ENCODE measurements around the gene ARSD.

DNA sequence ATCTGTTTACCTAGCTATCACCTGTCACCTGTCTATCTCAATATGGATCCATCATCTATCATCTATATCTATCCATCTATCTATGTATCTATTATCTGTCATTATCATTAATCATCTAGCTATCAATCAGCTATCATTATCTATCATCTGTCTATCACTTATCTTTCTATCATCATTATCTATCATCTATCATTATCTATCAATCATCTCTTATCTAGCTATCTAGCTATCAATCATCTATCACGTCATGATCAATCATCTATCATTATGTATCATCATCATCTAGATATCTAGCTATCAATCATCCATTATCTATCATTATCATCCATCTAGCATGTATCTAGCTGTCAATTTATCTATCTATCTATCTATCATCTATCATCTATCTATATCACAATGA is 7.9 kb downstream of the ARSD start:
- TF ChIP-seq, protein P1, sequence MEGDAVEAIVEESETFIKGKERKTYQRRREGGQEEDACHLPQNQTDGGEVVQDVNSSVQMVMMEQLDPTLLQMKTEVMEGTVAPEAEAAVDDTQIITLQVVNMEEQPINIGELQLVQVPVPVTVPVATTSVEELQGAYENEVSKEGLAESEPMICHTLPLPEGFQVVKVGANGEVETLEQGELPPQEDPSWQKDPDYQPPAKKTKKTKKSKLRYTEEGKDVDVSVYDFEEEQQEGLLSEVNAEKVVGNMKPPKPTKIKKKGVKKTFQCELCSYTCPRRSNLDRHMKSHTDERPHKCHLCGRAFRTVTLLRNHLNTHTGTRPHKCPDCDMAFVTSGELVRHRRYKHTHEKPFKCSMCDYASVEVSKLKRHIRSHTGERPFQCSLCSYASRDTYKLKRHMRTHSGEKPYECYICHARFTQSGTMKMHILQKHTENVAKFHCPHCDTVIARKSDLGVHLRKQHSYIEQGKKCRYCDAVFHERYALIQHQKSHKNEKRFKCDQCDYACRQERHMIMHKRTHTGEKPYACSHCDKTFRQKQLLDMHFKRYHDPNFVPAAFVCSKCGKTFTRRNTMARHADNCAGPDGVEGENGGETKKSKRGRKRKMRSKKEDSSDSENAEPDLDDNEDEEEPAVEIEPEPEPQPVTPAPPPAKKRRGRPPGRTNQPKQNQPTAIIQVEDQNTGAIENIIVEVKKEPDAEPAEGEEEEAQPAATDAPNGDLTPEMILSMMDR (IDR thresholded peaks at IDR 0.05; ENCODE audit: low read depth, low read length), result no peak
- TF ChIP-seq POLR2A (IDR thresholded peaks at IDR 0.05; ENCODE audit: extremely low read depth, insufficient read length), result no peak
- no peak for TF ChIP-seq MAX (IDR thresholded peaks at IDR 0.05; ENCODE audit: low read depth, low read length)
- TF ChIP-seq MYC (IDR thresholded peaks at IDR 0.05; ENCODE audit: low read depth, low read length), result no peak
